Naive thymus-derived CD8-positive, alpha-beta T cell (primary cell): ENCODE measurements around the gene WNT5B. TPM values are rescaled to one million over a fixed set of nuclear protein-coding genes. Genes with fewer than 3 reads are reported as not detected.
A peak's percentile ranks its signal among the peaks of the same experiment; 100 is the strongest.

Experiments used
- ATAC-seq, 2 donors: fragments of 150-1000 bp; cut with Tn5 transposase in 1 of 2; sonication (Bioruptor Pico), chemical (Tn5 transposase) in 1 of 2; 1 replicate in 1 of 2; 2 replicates in 1 of 2; pipeline ENCODE4 v1.10.0; 2021; ENCODE audit warnings: mild to moderate bottlenecking in 2 of 2, moderate library complexity in 2 of 2
- POLR2A ChIA-PET: fragments of 350-600 bp; sonication (Branson Sonifier 250); formaldehyde crosslinking; loops from one replicate; lab custom pipeline; 2021; ENCODE audit warnings: antibody characterized with exemption; lab: Charles Lee
- DNase-seq, 10 donors: peaks; one replicate each; pipeline versions ENCODE4 v3.0.0 to v3.0.0-alpha.2; 2020 to 2022
- H3K27ac Mint-ChIP-seq, 10 donors: one replicate each; pipeline ENCODE4 v1.8.0; 2020 to 2022; ENCODE audit warnings: mild to moderate bottlenecking in 10 of 10, mixed read lengths in 10 of 10, moderate library complexity in 4 of 10, inconsistent platforms in 1 of 10
- H3K27me3 Mint-ChIP-seq, 5 donors: one replicate each; pipeline ENCODE4 v1.8.0; 2021 to 2022; ENCODE audit warnings: mixed read lengths in 5 of 5
- H3K36me3 Mint-ChIP-seq, 3 donors: one replicate each; pipeline ENCODE4 v1.8.0; 2020 to 2022; ENCODE audit warnings: mixed read lengths in 3 of 3, mild to moderate bottlenecking in 2 of 3, inconsistent platforms in 1 of 3
- H3K4me1 Mint-ChIP-seq, 4 donors: one replicate each; pipeline ENCODE4 v1.8.0; 2021 to 2022; ENCODE audit warnings: mixed read lengths in 4 of 4
- H3K4me3 Mint-ChIP-seq, 10 donors: one replicate each; pipeline ENCODE4 v1.8.0; 2020 to 2022; ENCODE audit warnings: mild to moderate bottlenecking in 10 of 10, mixed read lengths in 10 of 10, moderate library complexity in 6 of 10, inconsistent platforms in 1 of 10
- H3K9me3 Mint-ChIP-seq, 9 donors: one replicate each; pipeline ENCODE4 v1.8.0; 2020 to 2022; ENCODE audit warnings: mixed read lengths in 9 of 9, mild to moderate bottlenecking in 3 of 9, inconsistent platforms in 1 of 9, moderate library complexity in 1 of 9
- polyA plus RNA-seq, 3 donors: library from polyadenylated mRNA; unstranded; fragments of 300-500 nt; fragmentation: Illumina TruSeq; gene quantifications; one replicate each; pipeline ENCODE4 v1.2.3, GENCODE V29; 2021
- total RNA-seq, 8 experiments: library from RNA in 2 of 8; stranded (reverse) in 2 of 8; gene quantifications; one replicate each; pipeline ENCODE4 v1.2.3 and lab custom pipeline; 2021 to 2026

The WNT5B gene
- total and polyA plus RNA-seq, 5 experiments from 2014 or later, result not detected

GRCh38 chr12:1603269-1603993 lies 25.6 kb upstream of the WNT5B start:
- peaks cover 17 to 38% (median 33%) of the 10 kb centered on the region in 4 donors for H3K4me1 Mint-ChIP-seq
- peaks cover 0 to 4% (median 0%) of the 10 kb centered on the region in 5 donors for H3K27me3 Mint-ChIP-seq
- POLR2A ChIA-PET, result interaction anchor here (0.9 to 3.5 kb wide), 4 partner anchors 10 to 494 kb away, joined by 4 to 62 read pairs (median 10); partner anchors contain the start of gene FBXL14
- no peaks in the 10 kb centered on the region for H3K9me3 Mint-ChIP-seq
- peak overlapping the region in 8 of 10 donors; percentile 44 to 99 (median 97) for H3K27ac Mint-ChIP-seq
- ATAC-seq (no peak), DNase-seq (no peak)
- H3K36me3 Mint-ChIP-seq, result no peaks in the 10 kb centered on the region
- H3K4me3 Mint-ChIP-seq, result peak overlapping the region in 7 of 10 donors; percentile 26 to 97 (median 49)

GRCh38 chr12:1604464-1604863 lies 24.6 kb upstream of the WNT5B start:
- POLR2A ChIA-PET, result interaction anchor here (0.5 to 3.5 kb wide), 3 partner anchors 11 to 70 kb away, joined by 7 to 62 read pairs (median 13); partner anchors contain the start of gene FBXL14
- no peak for ATAC-seq
- H3K4me3 Mint-ChIP-seq, result peak overlapping the region in 2 of 10 donors; percentile 46 to 86

DNA sequence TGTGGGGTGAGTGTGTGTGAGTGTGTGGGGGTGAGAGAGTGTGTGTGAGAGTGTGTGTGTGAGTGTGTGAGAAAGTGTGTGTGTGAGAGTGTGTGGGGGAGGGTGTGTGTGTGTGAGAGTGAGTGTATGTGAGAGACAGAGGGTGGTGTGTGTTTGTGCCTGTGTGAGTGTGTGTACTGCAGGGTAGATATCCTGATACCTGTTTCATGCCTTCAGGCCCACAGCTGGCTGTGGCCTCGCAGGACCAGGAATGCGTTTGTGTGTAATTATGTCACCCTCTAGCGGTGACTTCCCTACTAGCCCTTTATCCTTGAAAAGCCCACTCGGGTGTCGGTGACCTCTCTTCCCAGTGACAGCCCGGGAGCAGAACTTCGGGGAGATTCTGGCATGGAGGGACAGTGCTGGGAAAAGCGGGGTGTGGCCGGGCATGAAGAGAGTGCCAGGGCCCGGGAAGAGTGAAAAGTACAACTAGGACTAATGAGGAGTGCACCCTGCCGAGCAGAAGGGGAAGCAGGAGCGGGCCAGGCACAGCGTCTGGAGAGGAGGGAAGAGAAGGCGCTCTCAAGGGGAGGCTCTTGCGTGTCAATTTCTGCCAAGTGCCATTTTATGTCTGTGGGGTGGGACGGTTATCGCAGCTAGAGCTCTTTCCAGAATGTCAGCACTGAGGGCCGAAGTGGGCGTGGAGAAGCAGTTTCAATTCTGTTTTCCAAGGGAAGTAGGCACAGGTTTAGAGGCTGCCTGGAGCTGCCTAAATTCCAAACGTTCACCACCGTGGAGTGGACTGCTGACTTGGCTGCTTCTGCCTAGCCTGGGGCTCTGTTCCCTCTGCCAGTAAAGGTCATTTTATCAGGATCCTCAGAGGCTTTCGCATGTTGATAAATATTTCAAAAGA lies 23.7 kb upstream of the WNT5B start:
- DNase-seq (peak; percentile 22 to 80 (median 61)), ATAC-seq (peak; percentile 74 to 75)
- H3K36me3 Mint-ChIP-seq, result no peaks in the 10 kb centered on the region
- H3K4me3 Mint-ChIP-seq, result peak overlapping the region; percentile 82 to 96 (median 88)
- H3K9me3 Mint-ChIP-seq, result no peaks in the 10 kb centered on the region
- peaks cover 17 to 38% (median 33%) of the 10 kb centered on the region in 4 donors for H3K4me1 Mint-ChIP-seq
- peak overlapping the region; percentile 9 to 93 (median 60) for H3K27ac Mint-ChIP-seq
- POLR2A ChIA-PET, result interaction anchor here (1.5 to 1.9 kb wide), 2 partner anchors 12 to 488 kb away, joined by 6 to 13 read pairs; partner anchors contain the start of gene FBXL14
- H3K27me3 Mint-ChIP-seq, result peaks cover 0 to 4% (median 0%) of the 10 kb centered on the region in 5 donors

More at GRCh38 chr12:1604464-1604863, 24.6 kb upstream of the WNT5B start:
- DNase-seq, result no peak
- Mint-ChIP-seq H3K9me3 (no peaks in the 10 kb centered on the region), H3K4me1 (peaks cover 17 to 38% (median 33%) of the 10 kb centered on the region in 4 donors), H3K27ac (peak overlapping the region in 1 of 10 donors; percentile 65), H3K36me3 (no peaks in the 10 kb centered on the region), H3K27me3 (peaks cover 0 to 4% (median 0%) of the 10 kb centered on the region in 5 donors)

GRCh38 chr12:1606021-1606622 lies 22.9 kb upstream of the WNT5B start:
- Mint-ChIP-seq H3K36me3 (no peaks in the 10 kb centered on the region), H3K27ac (peak overlapping the region in 1 of 10 donors; percentile 34), H3K9me3 (no peaks in the 10 kb centered on the region), H3K4me1 (peaks cover 15 to 33% (median 29%) of the 10 kb centered on the region in 4 donors), H3K27me3 (peaks cover 0 to 4% (median 1%) of the 10 kb centered on the region in 5 donors), H3K4me3 (peak overlapping the region; percentile 82 to 96 (median 88))
- no peak for ATAC-seq
- peak in 3 of 10 donors; percentile 21 to 68 (median 44) for DNase-seq
- POLR2A ChIA-PET, result interaction anchor here (1.5 to 1.9 kb wide), 2 partner anchors 13 to 489 kb away, joined by 6 to 13 read pairs; partner anchors contain the start of gene FBXL14

- H3K27ac Mint-ChIP-seq, result peak overlapping the region in 1 of 10 donors; percentile 7
- H3K36me3 Mint-ChIP-seq, result no peaks in the 10 kb centered on the region
- H3K27me3 Mint-ChIP-seq, result peaks cover 0 to 4% (median 1%) of the 10 kb centered on the region in 5 donors
- H3K4me3 Mint-ChIP-seq, result no peak overlapping the region
- H3K9me3 Mint-ChIP-seq, result no peaks in the 10 kb centered on the region
- peaks cover 10 to 17% (median 14%) of the 10 kb centered on the region in 4 donors for H3K4me1 Mint-ChIP-seq
- ATAC-seq (no peak), DNase-seq (no peak)
- POLR2A ChIA-PET, result no interaction called here
Measured at GRCh38 chr12:1607940-1608712, 20.9 kb upstream of the WNT5B start.

DNA sequence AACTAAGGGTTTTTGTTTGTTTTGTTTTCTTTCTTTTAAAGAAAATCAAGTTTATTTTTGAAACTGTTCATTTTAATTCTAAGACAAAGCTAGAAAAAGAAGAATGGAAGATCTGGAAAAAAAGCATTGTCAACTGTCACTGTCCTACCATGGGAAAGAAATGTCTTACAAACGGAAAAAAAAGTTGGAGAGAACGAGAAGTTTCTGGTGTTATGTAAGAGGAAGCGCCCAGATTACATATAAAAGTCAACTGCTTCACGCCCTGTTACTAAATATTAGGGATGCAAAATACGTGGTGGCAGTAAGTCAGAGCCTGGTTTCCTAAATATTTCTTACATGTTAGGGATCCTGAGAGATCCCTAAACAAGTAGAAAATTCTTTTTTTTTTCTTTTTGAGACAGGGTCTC lies 20.3 kb upstream of the WNT5B start:
- POLR2A ChIA-PET, result no interaction called here
- ATAC-seq (no peak), DNase-seq (no peak)
- H3K9me3 Mint-ChIP-seq, result no peaks in the 10 kb centered on the region
- peak overlapping the region in 1 of 10 donors; percentile 7 for H3K27ac Mint-ChIP-seq
- no peaks in the 10 kb centered on the region for H3K36me3 Mint-ChIP-seq
- H3K4me3 Mint-ChIP-seq, result no peak overlapping the region
- H3K4me1 Mint-ChIP-seq, result peaks cover 10 to 16% (median 14%) of the 10 kb centered on the region in 4 donors
- H3K27me3 Mint-ChIP-seq, result peaks cover 0 to 4% (median 1%) of the 10 kb centered on the region in 5 donors

DNA sequence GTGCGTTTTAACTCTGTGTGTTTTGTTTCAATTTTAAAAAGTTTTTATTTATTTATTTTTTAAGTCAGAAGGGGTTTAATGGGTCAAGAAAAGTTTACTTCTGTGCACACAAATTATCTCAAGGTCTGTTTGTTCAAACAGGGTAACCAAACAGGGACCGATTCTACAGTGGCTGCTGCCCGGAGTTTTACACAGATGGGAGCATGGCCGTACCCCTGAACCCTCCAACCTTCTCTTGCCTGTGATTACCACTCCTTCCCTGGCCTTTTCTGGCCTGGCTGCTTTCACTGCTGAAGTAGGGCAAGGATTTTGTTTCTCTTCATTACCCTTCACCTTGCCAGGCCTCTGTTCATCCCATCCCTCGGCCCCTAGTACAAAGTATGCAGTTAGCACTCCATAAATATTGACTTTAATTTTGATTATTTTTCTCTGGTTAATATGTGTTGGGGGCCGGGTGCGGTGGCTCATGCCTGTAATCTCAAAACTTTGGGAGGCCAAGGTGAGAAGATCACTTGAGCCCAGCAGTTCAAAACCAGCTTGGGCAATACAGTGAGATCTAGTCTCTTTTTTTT lies 18.9 kb upstream of the WNT5B start:
- no peak for DNase-seq
- POLR2A ChIA-PET, result interaction anchor here (0.7 kb wide), 2 partner anchors 270 to 492 kb away, joined by 3 to 4 read pairs; no protein-coding TSS in a partner anchor
- H3K27ac Mint-ChIP-seq, result no peak overlapping the region
- H3K4me1 Mint-ChIP-seq, result peaks cover 6 to 10% (median 7%) of the 10 kb centered on the region in 4 donors
- peaks cover 0 to 8% (median 1%) of the 10 kb centered on the region in 5 donors for H3K27me3 Mint-ChIP-seq
- H3K9me3 Mint-ChIP-seq, result no peaks in the 10 kb centered on the region
- H3K4me3 Mint-ChIP-seq, result no peak overlapping the region
- no peak for ATAC-seq
- no peaks in the 10 kb centered on the region for H3K36me3 Mint-ChIP-seq

GRCh38 chr12:1611803-1612572 lies 17.0 kb upstream of the WNT5B start:
- POLR2A ChIA-PET, result no interaction called here

DNA sequence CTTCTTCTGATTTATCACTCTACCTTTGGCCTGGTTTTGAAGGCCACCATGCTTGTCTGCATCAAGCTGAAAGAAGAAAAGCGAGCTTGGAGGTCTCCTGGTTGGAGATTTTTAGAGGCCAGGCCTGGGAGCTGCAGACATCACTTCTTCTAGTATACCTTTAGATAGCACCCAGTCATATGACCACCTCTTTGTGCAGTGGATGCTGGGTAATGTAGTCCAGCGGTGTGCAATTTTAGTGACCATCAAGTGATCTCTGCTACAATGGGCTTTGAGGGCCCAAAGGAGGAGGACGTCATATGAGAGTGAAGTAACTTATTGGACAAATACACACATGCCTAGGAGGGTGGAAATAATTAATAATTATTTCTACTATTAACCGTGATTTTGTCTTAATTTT lies 15.2 kb upstream of the WNT5B start:
- ATAC-seq (no peak), DNase-seq (no peak)
- Mint-ChIP-seq H3K4me1 (peaks cover 6 to 22% (median 16%) of the 10 kb centered on the region in 4 donors), H3K27ac (peak overlapping the region in 1 of 10 donors; percentile 51), H3K4me3 (no peak overlapping the region), H3K27me3 (peaks cover 0 to 7% (median 2%) of the 10 kb centered on the region in 5 donors), H3K36me3 (no peaks in the 10 kb centered on the region), H3K9me3 (no peaks in the 10 kb centered on the region)
- POLR2A ChIA-PET, result no interaction called here

More at GRCh38 chr12:1611803-1612572, 17.0 kb upstream of the WNT5B start:
- H3K4me1 Mint-ChIP-seq, result peaks cover 3 to 12% (median 11%) of the 10 kb centered on the region in 4 donors
- no peak for ATAC-seq
- H3K4me3 Mint-ChIP-seq, result no peak overlapping the region
- no peak overlapping the region for H3K27ac Mint-ChIP-seq
- DNase-seq, result no peak
- peaks cover 0 to 6% (median 1%) of the 10 kb centered on the region in 5 donors for H3K27me3 Mint-ChIP-seq
- no peaks in the 10 kb centered on the region for H3K9me3 Mint-ChIP-seq
- no peaks in the 10 kb centered on the region for H3K36me3 Mint-ChIP-seq

DNA sequence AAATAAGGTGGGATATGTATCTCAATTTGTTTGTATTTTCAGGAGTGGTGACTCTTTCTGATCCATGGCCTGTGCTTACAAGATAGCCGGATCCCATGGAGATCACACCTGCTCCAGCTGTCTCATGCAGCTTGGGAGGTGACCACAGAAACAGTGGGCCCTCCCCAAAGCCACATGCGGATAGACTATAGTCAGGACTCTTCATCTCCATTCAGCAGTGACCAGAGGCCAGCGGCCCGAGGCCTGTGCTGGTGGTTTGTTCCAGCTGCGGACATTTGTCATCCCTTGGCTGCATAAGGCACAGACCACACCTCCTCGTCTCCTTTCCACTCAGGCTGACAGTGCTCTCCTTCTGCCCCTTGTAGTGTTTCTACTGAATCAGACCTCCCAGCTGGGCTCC lies 14.7 kb upstream of the WNT5B start:
- no peak overlapping the region for H3K4me3 Mint-ChIP-seq
- no peaks in the 10 kb centered on the region for H3K9me3 Mint-ChIP-seq
- POLR2A ChIA-PET, result no interaction called here
- peaks cover 6 to 25% (median 16%) of the 10 kb centered on the region in 4 donors for H3K4me1 Mint-ChIP-seq
- peaks cover 0 to 10% (median 2%) of the 10 kb centered on the region in 5 donors for H3K27me3 Mint-ChIP-seq
- H3K36me3 Mint-ChIP-seq, result no peaks in the 10 kb centered on the region
- DNase-seq (no peak), ATAC-seq (no peak)
- peak overlapping the region in 1 of 10 donors; percentile 23 for H3K27ac Mint-ChIP-seq
